MM.1S (cell line): Measurements from ENCODE around the gene ING4.

ENCODE experiments used
- EZH2 ChIP-seq: fragments of 300-600 bp; sonication (generic); optimal IDR thresholded peaks from 2 replicates; pipeline ENCODE3; 2017; ENCODE audit warnings: low read depth, mild to moderate bottlenecking, antibody characterized with exemption, low read length, mixed read lengths
- EZH2phosphoT487 ChIP-seq: fragments of 300-600 bp; sonication (generic); IDR thresholded peaks from 2 replicates; pipeline ENCODE4 v1.6.1; 2018; ENCODE audit warnings: antibody characterized with exemption, low read length
- TF ChIP-seq, protein P1 (sequence below): fragments of 300-600 bp; sonication (generic); IDR thresholded peaks from 2 replicates; pipeline ENCODE4 v1.5.1; 2016; ENCODE audit warnings: antibody characterized with exemption, low read length, mixed read lengths

GRCh38 chr12:6608592-6609281 is 54.2 kb downstream of the ING4 start:
- TF ChIP-seq, protein P1, sequence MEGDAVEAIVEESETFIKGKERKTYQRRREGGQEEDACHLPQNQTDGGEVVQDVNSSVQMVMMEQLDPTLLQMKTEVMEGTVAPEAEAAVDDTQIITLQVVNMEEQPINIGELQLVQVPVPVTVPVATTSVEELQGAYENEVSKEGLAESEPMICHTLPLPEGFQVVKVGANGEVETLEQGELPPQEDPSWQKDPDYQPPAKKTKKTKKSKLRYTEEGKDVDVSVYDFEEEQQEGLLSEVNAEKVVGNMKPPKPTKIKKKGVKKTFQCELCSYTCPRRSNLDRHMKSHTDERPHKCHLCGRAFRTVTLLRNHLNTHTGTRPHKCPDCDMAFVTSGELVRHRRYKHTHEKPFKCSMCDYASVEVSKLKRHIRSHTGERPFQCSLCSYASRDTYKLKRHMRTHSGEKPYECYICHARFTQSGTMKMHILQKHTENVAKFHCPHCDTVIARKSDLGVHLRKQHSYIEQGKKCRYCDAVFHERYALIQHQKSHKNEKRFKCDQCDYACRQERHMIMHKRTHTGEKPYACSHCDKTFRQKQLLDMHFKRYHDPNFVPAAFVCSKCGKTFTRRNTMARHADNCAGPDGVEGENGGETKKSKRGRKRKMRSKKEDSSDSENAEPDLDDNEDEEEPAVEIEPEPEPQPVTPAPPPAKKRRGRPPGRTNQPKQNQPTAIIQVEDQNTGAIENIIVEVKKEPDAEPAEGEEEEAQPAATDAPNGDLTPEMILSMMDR: no peak
- TF ChIP-seq EZH2 (no peak), EZH2phosphoT487 (no peak)
